IMR-90 (cell line): ENCODE results near the gene SH3BP2. TPM values are rescaled to one million over a fixed set of nuclear protein-coding genes. Genes with fewer than 3 reads are reported as not detected.
A peak's percentile ranks its signal among the peaks of the same experiment; 100 is the strongest.

Experiments
- ATAC-seq: fragments of 200-7000 bp; cut with Tn5 transposase; 2 replicates; pipeline ENCODE4 v1.9.1; 2020; ENCODE audit warnings: low read depth, mild to moderate bottlenecking, moderate library complexity
- BruUV-seq: library from RNA; stranded (reverse); fragments of 400-500 nt; replicated peaks from 2 replicates; lab custom pipeline; 2021; lab: Mats Ljungman, UMichigan
- CTCF ChIA-PET: fragments of 300-600 bp; formaldehyde crosslinking; extraction: SDS; loops from one replicate; lab custom pipeline; 2021; ENCODE audit warnings: antibody characterized with exemption; lab: Yijun Ruan, JAX
- POLR2A ChIA-PET: fragments of 300-600 bp; sonication (Branson Sonifier 250); formaldehyde crosslinking; loops from one replicate; lab custom pipeline; 2022; ENCODE audit warnings: antibody characterized with exemption; ENCODE audit not compliant: unreplicated experiment; lab: Charles Lee
- DNase-seq: peaks from one replicate; pipeline ENCODE4 v3.0.0; 2013
- H2AFZ ChIP-seq: replicated peaks from 2 replicates; pipeline ENCODE3; 2013; ENCODE audit warnings: low read length, mild to moderate bottlenecking; ENCODE audit not compliant: poor library complexity
- H2AK5ac ChIP-seq: 2 replicates; pipeline ENCODE4 v1.6.1; 2013; ENCODE audit warnings: low read depth, low read length, inconsistent platforms
- H2AK9ac ChIP-seq: replicated peaks from 2 replicates; pipeline ENCODE3; 2013; ENCODE audit warnings: mild to moderate bottlenecking, low read depth, low read length, moderate library complexity; ENCODE audit not compliant: poor library complexity
- H2BK120ac ChIP-seq: 2 replicates; pipeline ENCODE4 v1.6.1; 2013; ENCODE audit warnings: low read depth, low read length, inconsistent platforms
- H2BK15ac ChIP-seq: 3 replicates; pipeline ENCODE4 v1.6.1; 2013; ENCODE audit warnings: low read depth, low read length, inconsistent platforms
- H2BK20ac ChIP-seq: 2 replicates; pipeline ENCODE4 v1.6.1; 2013; ENCODE audit warnings: low read depth, mild to moderate bottlenecking, inconsistent platforms, low read length, moderate library complexity
- H2BK5ac ChIP-seq: 2 replicates; pipeline ENCODE4 v1.6.1; 2013; ENCODE audit warnings: mild to moderate bottlenecking, low read depth, low read length, inconsistent platforms; ENCODE audit not compliant: poor library complexity, severe bottlenecking
- H3K14ac ChIP-seq: replicated peaks from 2 replicates; pipeline ENCODE4 v1.6.1; 2013; ENCODE audit warnings: low read depth, low read length, inconsistent platforms
- H3K18ac ChIP-seq: 2 replicates; pipeline ENCODE4 v1.6.1; 2013; ENCODE audit warnings: low read depth, low read length, control low read depth
- H3K23ac ChIP-seq: 2 replicates; pipeline ENCODE4 v1.6.1; 2013; ENCODE audit warnings: low read depth, low read length, inconsistent platforms
- H3K27ac ChIP-seq: 2 replicates; pipeline ENCODE4 v1.5.1; 2013; ENCODE audit warnings: mild to moderate bottlenecking, control low read depth, low read length; ENCODE audit not compliant: insufficient read depth
- H3K27me3 ChIP-seq: 2 replicates; pipeline ENCODE4 v1.6.1; 2013; ENCODE audit warnings: low read length; ENCODE audit not compliant: control insufficient read depth, insufficient read depth
- H3K36me3 ChIP-seq: 2 replicates; pipeline ENCODE4 v1.6.1; 2013; ENCODE audit warnings: low read length, mixed read lengths; ENCODE audit not compliant: control insufficient read depth, insufficient read depth
- H3K4ac ChIP-seq: 2 replicates; pipeline ENCODE4 v1.6.1; 2013; ENCODE audit warnings: low read depth, low read length, inconsistent platforms
- H3K4me1 ChIP-seq: 2 replicates; pipeline ENCODE4 v1.6.1; 2013; ENCODE audit warnings: low read length, mixed read lengths; ENCODE audit not compliant: control insufficient read depth, insufficient read depth
- H3K4me2 ChIP-seq: 2 replicates; pipeline ENCODE4 v1.6.1; 2013; ENCODE audit warnings: low read depth, mild to moderate bottlenecking, control low read depth, low read length, moderate library complexity
- H3K4me3 ChIP-seq: 2 replicates; pipeline ENCODE4 v1.5.1; 2013; ENCODE audit warnings: low read depth, mild to moderate bottlenecking, control low read depth, low read length, moderate library complexity; ENCODE audit not compliant: insufficient read depth
- H3K56ac ChIP-seq: 2 replicates; pipeline ENCODE4 v1.6.1; 2013; ENCODE audit warnings: low read length, inconsistent platforms; ENCODE audit not compliant: insufficient read depth; ENCODE audit errors: extremely low read depth
- H3K79me1 ChIP-seq, 2 experiments: 2 replicates each; pipeline ENCODE4 v1.6.1; 2013; ENCODE audit warnings: low read length in 2 of 2, inconsistent platforms in 1 of 2, low read depth in 1 of 2
- H3K9ac ChIP-seq: 2 replicates; pipeline ENCODE4 v1.6.1; 2013; ENCODE audit warnings: low read depth, low read length, control low read depth
- H3K9me1 ChIP-seq: 2 replicates; pipeline ENCODE4 v1.6.1; 2013; ENCODE audit warnings: low read length, inconsistent platforms; ENCODE audit not compliant: insufficient read depth
- H3K9me3 ChIP-seq: 2 replicates; pipeline ENCODE4 v1.6.1; 2013; ENCODE audit warnings: low read length; ENCODE audit not compliant: control insufficient read depth, insufficient read depth
- H4K20me1 ChIP-seq: 2 replicates; pipeline ENCODE4 v1.6.1; 2013; ENCODE audit warnings: low read length, inconsistent platforms; ENCODE audit not compliant: insufficient read depth
- H4K5ac ChIP-seq: 2 replicates; pipeline ENCODE4 v1.6.1; 2013; ENCODE audit warnings: mild to moderate bottlenecking, low read depth, low read length, control low read depth
- H4K8ac ChIP-seq, 2 experiments: 2 replicates each; pipeline ENCODE4 v1.6.1; 2013; ENCODE audit warnings: low read depth in 2 of 2, low read length in 2 of 2, control low read depth in 1 of 2, inconsistent platforms in 1 of 2
- H4K91ac ChIP-seq: 2 replicates; pipeline ENCODE4 v1.6.1; 2013; ENCODE audit warnings: low read depth, low read length, inconsistent platforms; ENCODE audit not compliant: insufficient read depth
- BHLHE40 ChIP-seq: fragments of 150-350 bp; IDR thresholded peaks from 2 replicates; pipeline ENCODE4 v1.6.1; 2016; ENCODE audit warnings: mild to moderate bottlenecking, low read depth, low read length
- CEBPB ChIP-seq: IDR thresholded peaks from 2 replicates; pipeline ENCODE4 v1.6.1; 2012; ENCODE audit warnings: low read depth, low read length, improper control_type of control experiment
- CHD1 ChIP-seq: IDR thresholded peaks from 2 replicates; pipeline ENCODE4 v1.6.1; 2012; ENCODE audit warnings: low read depth, low read length, improper control_type of control experiment
- CTCF ChIP-seq: conservative IDR thresholded peaks from 2 replicates; pipeline ENCODE4 v1.5.1; 2012; ENCODE audit warnings: mild to moderate bottlenecking, low read depth, low read length, improper control_type of control experiment
- ELK1 ChIP-seq: fragments of 150-350 bp; IDR thresholded peaks from 2 replicates; pipeline ENCODE4 v1.6.1; 2016; ENCODE audit warnings: low read depth, mild to moderate bottlenecking, low read length, moderate library complexity, borderline replicate concordance
- FOS ChIP-seq: fragments of 150-350 bp; IDR thresholded peaks from 2 replicates; pipeline ENCODE4 v1.6.1; 2016; ENCODE audit warnings: low read depth, low read length
- MAFK ChIP-seq: IDR thresholded peaks from 2 replicates; pipeline ENCODE4 v1.6.1; 2012; ENCODE audit warnings: low read depth, low read length, improper control_type of control experiment
- MAZ ChIP-seq: IDR thresholded peaks from 2 replicates; pipeline ENCODE4 v1.6.1; 2012; ENCODE audit warnings: low read depth, mild to moderate bottlenecking, low read length, improper control_type of control experiment, moderate library complexity, borderline replicate concordance
- MXI1 ChIP-seq: IDR thresholded peaks from 2 replicates; pipeline ENCODE4 v1.6.1; 2012; ENCODE audit warnings: low read depth, mild to moderate bottlenecking, low read length, moderate library complexity, borderline replicate concordance
- NFE2L2 ChIP-seq: fragments of 150-350 bp; IDR thresholded peaks from 2 replicates; pipeline ENCODE4 v1.6.1; 2016; ENCODE audit warnings: low read depth, mild to moderate bottlenecking, low read length
- POLR2A ChIP-seq: IDR thresholded peaks from 2 replicates; pipeline ENCODE4 v1.6.1; 2012; ENCODE audit warnings: mild to moderate bottlenecking, low read depth, low read length
- RAD21 ChIP-seq: IDR thresholded peaks from 2 replicates; pipeline ENCODE4 v1.6.1; 2012; ENCODE audit warnings: low read length, improper control_type of control experiment
- RCOR1 ChIP-seq: IDR thresholded peaks from 2 replicates; pipeline ENCODE4 v1.6.1; 2012; ENCODE audit warnings: mild to moderate bottlenecking, low read length, improper control_type of control experiment; ENCODE audit not compliant: insufficient replicate concordance
- RFX5 ChIP-seq: IDR thresholded peaks from 2 replicates; pipeline ENCODE4 v1.8.0; 2012; ENCODE audit warnings: low read depth, mild to moderate bottlenecking, low read length, moderate library complexity
- SMC3 ChIP-seq: fragments of 150-350 bp; IDR thresholded peaks from 2 replicates; pipeline ENCODE4 v1.6.1; 2016; ENCODE audit warnings: low read depth, mild to moderate bottlenecking, antibody characterized with exemption, low read length, moderate library complexity
- WGBS, 2 experiments: methylation state at CpG; one replicate each; pipeline versions ENCODE4 v1.1.5 to v1.1.7; 2013; ENCODE audit warnings: missing lambda C conversion rate in 2 of 2; ENCODE audit not compliant: insufficient read length in 1 of 2; ENCODE audit errors: extremely low coverage in 2 of 2; 5-methylcytosine and 5-hydroxymethylcytosine counted together
- dilution Hi-C: fragments of 300-500 bp; cut with HindIII; formaldehyde crosslinking; loops from one replicate; pipeline ENCODE4 v1.14.3; 2018; ENCODE audit warnings: low sequenced_read_pairs; ENCODE audit not compliant: unreplicated experiment
- in situ Hi-C: fragments of 300-500 bp; cut with MboI; formaldehyde crosslinking; loops from 3 replicates; pipeline ENCODE4 v1.14.3; 2019; ENCODE audit warnings: low sequenced_read_pairs, inconsistent platforms, mixed read lengths
- intact Hi-C: fragments of 100-400 bp; cut with micrococcal nuclease; formaldehyde crosslinking; loops from 2 replicates; pipeline ENCODE4 v1.10.0; 2022
- polyA plus RNA-seq, 3 experiments: library from polyadenylated mRNA; depleted of rRNA; stranded (reverse); fragments of >200 nt; gene quantifications; 2 replicates each; pipeline ENCODE4 v1.2.3, GENCODE V29; 2012; ENCODE audit warnings: low replicate concordance in 1 of 3
- total RNA-seq: library from RNA; depleted of rRNA; stranded (reverse); fragments of >200 nt; gene quantifications from 2 replicates; pipeline ENCODE4 v1.2.3, GENCODE V29; 2012
- TF ChIP-seq, protein P1 (sequence below): fragments of 150-350 bp; IDR thresholded peaks from 2 replicates; pipeline ENCODE4 v1.6.1; 2017; ENCODE audit warnings: mild to moderate bottlenecking, antibody characterized with exemption, low read length, low read depth

The SH3BP2 gene
- total and polyA plus RNA-seq, 2 of the 4 experiments (the other 2 are of a cell fraction): 9.0 to 37.2 TPM

GRCh38 chr4:2873329-2873728 lies 80.4 kb downstream of the SH3BP2 start:
- Histone ChIP-seq H3K4me2 (no peak overlapping the region), H3K36me3 (peaks cover 4% of the 10 kb centered on the region), H2AFZ (no peak overlapping the region), H3K79me1 (peaks cover 32 to 78% of the 10 kb centered on the region in 2 experiments), H3K4me3 (no peak overlapping the region), H2BK120ac (no peak overlapping the region), H3K9ac (no peak overlapping the region), H3K9me3 (no peaks in the 10 kb centered on the region), H4K20me1 (peaks cover 60% of the 10 kb centered on the region), H3K56ac (no peak overlapping the region), H2BK20ac (no peak overlapping the region), H3K4ac (no peak overlapping the region), H3K27me3 (no peaks in the 10 kb centered on the region), H2AK9ac (no peak overlapping the region), H3K23ac (no peak overlapping the region), H2BK5ac (peak overlapping the region; percentile 57), H2AK5ac (no peak overlapping the region), H3K27ac (no peak overlapping the region), H4K5ac (no peak overlapping the region), H3K9me1 (peaks cover 36% of the 10 kb centered on the region), H3K14ac (no peak overlapping the region), H4K8ac (no peak overlapping the region), H3K4me1 (peaks cover 14% of the 10 kb centered on the region), H2BK15ac (no peak overlapping the region), H4K91ac (no peak overlapping the region), H3K18ac (no peak overlapping the region)
- CTCF ChIA-PET: no interaction called here
- intact Hi-C loops (no loop called here), in situ Hi-C loops (no loop called here), dilution Hi-C loops (no loop called here)
- no peak for ATAC-seq
- POLR2A ChIA-PET: interaction anchor here (0.6 kb wide), 1 partner anchor 10 kb away, joined by 3 read pairs; no protein-coding TSS in a partner anchor
- no TSS peak for BruUV-seq
- TF ChIP-seq CHD1 (no peak), FOS (no peak), MAZ (no peak), BHLHE40 (no peak), RCOR1 (no peak), POLR2A (no peak), CEBPB (no peak), SMC3 (no peak), CTCF (no peak), ELK1 (no peak), NFE2L2 (no peak), RFX5 (no peak), MAFK (no peak), RAD21 (no peak), MXI1 (no peak)
- TF ChIP-seq, protein P1, sequence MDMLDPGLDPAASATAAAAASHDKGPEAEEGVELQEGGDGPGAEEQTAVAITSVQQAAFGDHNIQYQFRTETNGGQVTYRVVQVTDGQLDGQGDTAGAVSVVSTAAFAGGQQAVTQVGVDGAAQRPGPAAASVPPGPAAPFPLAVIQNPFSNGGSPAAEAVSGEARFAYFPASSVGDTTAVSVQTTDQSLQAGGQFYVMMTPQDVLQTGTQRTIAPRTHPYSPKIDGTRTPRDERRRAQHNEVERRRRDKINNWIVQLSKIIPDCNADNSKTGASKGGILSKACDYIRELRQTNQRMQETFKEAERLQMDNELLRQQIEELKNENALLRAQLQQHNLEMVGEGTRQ: no peak
- DNase-seq: no peak
- no CpG with 5 or more reads among the region's 1 CpG for WGBS, 2 experiments
